Naive thymus-derived CD8-positive, alpha-beta T cell (primary cell): ENCODE results near the gene FMO2. TPM values are rescaled to one million over a fixed set of nuclear protein-coding genes. Genes with fewer than 3 reads are reported as not detected.

Source experiments
- ATAC-seq, 2 donors: fragments of 150-1000 bp; cut with Tn5 transposase in 1 of 2; sonication (Bioruptor Pico), chemical (Tn5 transposase) in 1 of 2; 1 replicate in 1 of 2; 2 replicates in 1 of 2; pipeline ENCODE4 v1.10.0; 2021; ENCODE audit warnings: mild to moderate bottlenecking in 2 of 2, moderate library complexity in 2 of 2
- POLR2A ChIA-PET: fragments of 350-600 bp; sonication (Branson Sonifier 250); formaldehyde crosslinking; loops from one replicate; lab custom pipeline; 2021; ENCODE audit warnings: antibody characterized with exemption; lab: Charles Lee
- DNase-seq, 10 donors: peaks; one replicate each; pipeline versions ENCODE4 v3.0.0 to v3.0.0-alpha.2; 2020 to 2022
- H3K27ac Mint-ChIP-seq, 10 donors: one replicate each; pipeline ENCODE4 v1.8.0; 2020 to 2022; ENCODE audit warnings: mild to moderate bottlenecking in 10 of 10, mixed read lengths in 10 of 10, moderate library complexity in 4 of 10, inconsistent platforms in 1 of 10
- H3K27me3 Mint-ChIP-seq, 5 donors: one replicate each; pipeline ENCODE4 v1.8.0; 2021 to 2022; ENCODE audit warnings: mixed read lengths in 5 of 5
- H3K36me3 Mint-ChIP-seq, 3 donors: one replicate each; pipeline ENCODE4 v1.8.0; 2020 to 2022; ENCODE audit warnings: mixed read lengths in 3 of 3, mild to moderate bottlenecking in 2 of 3, inconsistent platforms in 1 of 3
- H3K4me1 Mint-ChIP-seq, 4 donors: one replicate each; pipeline ENCODE4 v1.8.0; 2021 to 2022; ENCODE audit warnings: mixed read lengths in 4 of 4
- H3K4me3 Mint-ChIP-seq, 10 donors: one replicate each; pipeline ENCODE4 v1.8.0; 2020 to 2022; ENCODE audit warnings: mild to moderate bottlenecking in 10 of 10, mixed read lengths in 10 of 10, moderate library complexity in 6 of 10, inconsistent platforms in 1 of 10
- H3K9me3 Mint-ChIP-seq, 9 donors: one replicate each; pipeline ENCODE4 v1.8.0; 2020 to 2022; ENCODE audit warnings: mixed read lengths in 9 of 9, mild to moderate bottlenecking in 3 of 9, inconsistent platforms in 1 of 9, moderate library complexity in 1 of 9
- polyA plus RNA-seq, 3 donors: library from polyadenylated mRNA; unstranded; fragments of 300-500 nt; fragmentation: Illumina TruSeq; gene quantifications; one replicate each; pipeline ENCODE4 v1.2.3, GENCODE V29; 2021
- total RNA-seq, 8 experiments: library from RNA in 2 of 8; stranded (reverse) in 2 of 8; gene quantifications; one replicate each; pipeline ENCODE4 v1.2.3 and lab custom pipeline; 2021 to 2026

FMO2 gene
- total and polyA plus RNA-seq, 5 experiments from 2014 or later = not detected

DNA sequence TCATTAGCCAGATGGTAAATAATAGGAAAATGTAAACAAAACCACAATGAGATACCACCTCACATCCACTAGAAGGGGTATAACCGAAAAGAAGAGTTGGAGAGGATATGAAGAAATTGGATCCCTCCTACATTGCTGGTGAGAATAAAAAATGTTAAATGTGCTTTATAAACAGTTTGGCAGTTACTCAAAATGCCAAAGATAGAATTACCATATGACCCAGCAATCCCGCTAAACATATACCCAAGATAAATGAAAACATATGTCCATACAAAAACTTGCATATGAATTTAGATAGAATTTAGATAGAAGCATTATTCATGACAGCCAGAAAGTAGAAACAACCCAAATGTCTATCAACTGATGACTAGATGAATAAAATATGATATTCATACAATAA is 4.4 kb upstream of the FMO2 start:
- no peak for ATAC-seq
- DNase-seq = no peak
- H3K36me3 Mint-ChIP-seq = no peaks in the 10 kb centered on the region
- H3K4me3 Mint-ChIP-seq = no peak overlapping the region
- POLR2A ChIA-PET = no interaction called here
- H3K27me3 Mint-ChIP-seq = peaks cover 12 to 30% (median 14%) of the 10 kb centered on the region in 5 donors
- H3K9me3 Mint-ChIP-seq = no peaks in the 10 kb centered on the region
- H3K27ac Mint-ChIP-seq = no peak overlapping the region
- no peaks in the 10 kb centered on the region for H3K4me1 Mint-ChIP-seq

GRCh38 chr1:171188388-171189266 is 3.5 kb downstream of the FMO2 start:
- H3K9me3 Mint-ChIP-seq = no peaks in the 10 kb centered on the region
- no peak overlapping the region for H3K4me3 Mint-ChIP-seq
- peak in 1 of 2 donors; percentile 33 for ATAC-seq
- peak in 6 of 10 donors; percentile 1 to 25 (median 8) for DNase-seq
- H3K36me3 Mint-ChIP-seq = no peaks in the 10 kb centered on the region
- POLR2A ChIA-PET = no interaction called here
- no peaks in the 10 kb centered on the region for H3K4me1 Mint-ChIP-seq
- peaks cover 7 to 30% (median 12%) of the 10 kb centered on the region in 5 donors for H3K27me3 Mint-ChIP-seq
- no peak overlapping the region for H3K27ac Mint-ChIP-seq

- DNase-seq (no peak), ATAC-seq (no peak)
- H3K27me3 Mint-ChIP-seq = peaks cover 0 to 18% (median 8%) of the 10 kb centered on the region in 5 donors
- H3K4me1 Mint-ChIP-seq = no peaks in the 10 kb centered on the region
- POLR2A ChIA-PET = no interaction called here
- H3K4me3 Mint-ChIP-seq = no peak overlapping the region
- H3K27ac Mint-ChIP-seq = no peak overlapping the region
- no peaks in the 10 kb centered on the region for H3K36me3 Mint-ChIP-seq
- no peaks in the 10 kb centered on the region for H3K9me3 Mint-ChIP-seq
These were observed 6.9 kb downstream of the FMO2 start for GRCh38 chr1:171191992-171192391.

DNA sequence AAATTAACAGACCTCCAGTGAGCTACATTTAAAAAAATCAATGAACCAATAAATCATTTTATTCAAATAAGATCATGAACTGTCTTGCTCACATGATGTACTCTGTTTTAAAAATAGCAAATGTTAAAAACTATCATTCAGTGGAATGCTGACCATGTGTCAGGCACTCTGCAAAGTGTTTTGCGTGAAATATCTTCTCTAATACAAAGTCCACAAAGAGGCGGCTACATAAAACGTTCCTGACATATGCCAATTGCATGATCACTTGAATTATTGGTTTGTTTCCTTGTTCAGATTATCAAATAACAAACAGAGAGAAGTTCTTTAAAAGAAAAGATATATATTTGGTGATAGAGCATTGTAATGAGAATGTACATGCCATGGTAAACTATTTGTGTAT is 10.7 kb downstream of the FMO2 start:
- no peak for ATAC-seq
- Mint-ChIP-seq H3K9me3 (no peaks in the 10 kb centered on the region), H3K4me1 (no peaks in the 10 kb centered on the region), H3K36me3 (no peaks in the 10 kb centered on the region), H3K27me3 (peaks cover 0 to 7% (median 1%) of the 10 kb centered on the region in 5 donors), H3K27ac (no peak overlapping the region), H3K4me3 (no peak overlapping the region)
- POLR2A ChIA-PET = no interaction called here
- DNase-seq = no peak

DNA sequence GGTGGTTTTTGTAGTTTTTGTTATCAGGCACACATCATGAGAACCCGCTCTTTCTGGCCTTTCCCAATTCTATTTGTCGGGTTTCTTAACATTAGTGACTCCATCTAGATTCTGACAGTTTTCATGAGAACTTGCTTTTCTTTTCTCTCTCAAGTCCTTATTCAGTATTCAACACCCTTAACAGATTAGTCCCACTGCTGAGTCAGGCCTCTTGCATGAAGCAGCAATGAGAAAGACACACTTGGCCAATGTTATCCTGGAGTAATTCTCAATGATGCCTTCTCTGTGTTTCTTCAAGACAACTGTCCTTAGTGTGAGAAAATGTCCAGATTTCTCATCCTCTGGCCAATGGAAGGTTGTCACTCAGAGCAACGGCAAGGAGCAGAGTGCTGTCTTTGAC is 11.3 kb downstream of the FMO2 start:
- Mint-ChIP-seq H3K27ac (no peak overlapping the region), H3K9me3 (no peaks in the 10 kb centered on the region), H3K27me3 (peaks cover 0 to 7% (median 1%) of the 10 kb centered on the region in 5 donors), H3K4me3 (no peak overlapping the region), H3K4me1 (no peaks in the 10 kb centered on the region), H3K36me3 (no peaks in the 10 kb centered on the region)
- POLR2A ChIA-PET = no interaction called here
- DNase-seq (no peak), ATAC-seq (no peak)

DNA sequence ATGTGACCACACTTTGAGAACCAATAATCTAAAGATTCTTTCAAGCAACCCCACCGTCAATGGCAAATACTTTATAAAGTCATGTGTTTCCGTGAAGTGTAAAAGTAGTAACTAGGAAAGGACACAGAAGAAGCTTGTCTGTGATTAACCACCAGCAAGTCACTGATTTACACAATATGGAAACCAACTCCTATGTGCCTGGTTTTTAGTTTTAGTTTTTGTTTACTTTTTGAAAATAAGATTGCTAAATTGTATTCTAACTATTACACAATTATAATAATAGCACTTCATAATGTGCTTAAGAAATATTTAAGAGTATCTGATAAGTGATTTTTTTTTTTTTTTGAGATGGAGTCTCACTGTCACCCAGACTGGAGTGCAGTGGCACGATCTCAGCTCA is 13.0 kb downstream of the FMO2 start:
- no peaks in the 10 kb centered on the region for H3K36me3 Mint-ChIP-seq
- H3K27me3 Mint-ChIP-seq = peaks cover 0 to 10% (median 1%) of the 10 kb centered on the region in 5 donors
- H3K27ac Mint-ChIP-seq = no peak overlapping the region
- no peak overlapping the region for H3K4me3 Mint-ChIP-seq
- DNase-seq (no peak), ATAC-seq (no peak)
- POLR2A ChIA-PET = no interaction called here
- H3K4me1 Mint-ChIP-seq = no peaks in the 10 kb centered on the region
- H3K9me3 Mint-ChIP-seq = no peaks in the 10 kb centered on the region

GRCh38 chr1:171204296-171204695 is 19.2 kb downstream of the FMO2 start:
- Mint-ChIP-seq H3K27ac (no peak overlapping the region), H3K36me3 (no peaks in the 10 kb centered on the region), H3K9me3 (no peaks in the 10 kb centered on the region), H3K27me3 (peaks cover 5 to 39% (median 7%) of the 10 kb centered on the region in 5 donors), H3K4me1 (no peaks in the 10 kb centered on the region), H3K4me3 (no peak overlapping the region)
- DNase-seq = no peak
- ATAC-seq = no peak
- POLR2A ChIA-PET = no interaction called here

- ATAC-seq (no peak), DNase-seq (no peak)
- peaks cover 5 to 39% (median 7%) of the 10 kb centered on the region in 5 donors for H3K27me3 Mint-ChIP-seq
These were observed 21.3 kb downstream of the FMO2 start for GRCh38 chr1:171206204-171206977.

DNA sequence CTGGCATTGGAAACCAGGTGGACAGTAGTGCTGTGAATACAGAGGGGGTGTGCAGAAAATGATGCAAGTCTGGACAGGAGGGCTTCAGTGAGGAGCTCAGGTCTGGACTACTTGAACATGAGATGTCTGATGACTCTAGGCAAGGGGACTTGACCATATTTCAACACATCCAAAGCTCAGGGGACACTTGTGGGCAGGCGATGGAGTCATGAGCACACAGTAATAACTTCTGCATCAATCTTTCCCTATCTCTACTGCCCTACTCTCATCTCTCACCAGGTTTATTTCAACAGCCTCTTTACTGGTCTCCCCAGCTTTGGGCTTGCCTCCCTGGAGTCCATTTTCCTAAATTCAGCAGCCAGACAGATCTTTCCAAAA is 21.9 kb downstream of the FMO2 start:
- no peaks in the 10 kb centered on the region for H3K9me3 Mint-ChIP-seq
- ATAC-seq (no peak), DNase-seq (no peak)
- no peak overlapping the region for H3K27ac Mint-ChIP-seq
- H3K36me3 Mint-ChIP-seq = no peaks in the 10 kb centered on the region
- H3K27me3 Mint-ChIP-seq = peaks cover 5 to 39% (median 7%) of the 10 kb centered on the region in 5 donors
- no peak overlapping the region for H3K4me3 Mint-ChIP-seq
- no peaks in the 10 kb centered on the region for H3K4me1 Mint-ChIP-seq
- POLR2A ChIA-PET = no interaction called here

More at GRCh38 chr1:171206204-171206977, 21.3 kb downstream of the FMO2 start:
- Mint-ChIP-seq H3K4me3 (no peak overlapping the region), H3K36me3 (no peaks in the 10 kb centered on the region), H3K27ac (no peak overlapping the region), H3K9me3 (no peaks in the 10 kb centered on the region), H3K4me1 (no peaks in the 10 kb centered on the region)
- POLR2A ChIA-PET = no interaction called here

DNA sequence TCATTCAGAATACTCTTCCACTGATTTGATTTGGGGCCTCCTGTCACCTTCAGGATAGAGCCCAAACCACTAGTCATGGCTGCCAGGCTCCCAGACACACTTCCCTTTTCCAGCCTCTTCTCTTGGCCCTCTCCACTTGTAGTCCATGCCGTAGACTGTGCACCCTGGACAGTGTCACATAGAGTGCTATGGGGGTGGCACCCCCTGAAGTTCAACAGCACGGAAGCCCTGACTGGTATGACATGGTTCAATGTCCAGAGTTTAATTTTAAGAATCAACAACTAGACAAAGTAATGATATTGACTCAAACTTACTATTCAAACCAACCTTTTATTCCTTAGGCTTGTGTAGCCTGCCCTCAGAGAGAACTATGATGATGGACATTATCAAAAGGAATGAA is 22.3 kb downstream of the FMO2 start:
- H3K27ac Mint-ChIP-seq = no peak overlapping the region
- no peaks in the 10 kb centered on the region for H3K9me3 Mint-ChIP-seq
- ATAC-seq (no peak), DNase-seq (no peak)
- no peak overlapping the region for H3K4me3 Mint-ChIP-seq
- no peaks in the 10 kb centered on the region for H3K36me3 Mint-ChIP-seq
- H3K27me3 Mint-ChIP-seq = peaks cover 5 to 38% (median 7%) of the 10 kb centered on the region in 5 donors
- no peaks in the 10 kb centered on the region for H3K4me1 Mint-ChIP-seq
- POLR2A ChIA-PET = no interaction called here

- H3K4me3 Mint-ChIP-seq = no peak overlapping the region
- H3K4me1 Mint-ChIP-seq = peaks cover 0 to 5% (median 0%) of the 10 kb centered on the region in 4 donors
- H3K36me3 Mint-ChIP-seq = no peaks in the 10 kb centered on the region
- no peaks in the 10 kb centered on the region for H3K9me3 Mint-ChIP-seq
- ATAC-seq (no peak), DNase-seq (no peak)
- POLR2A ChIA-PET = no interaction called here
- no peak overlapping the region for H3K27ac Mint-ChIP-seq
- H3K27me3 Mint-ChIP-seq = peaks cover 3 to 30% (median 7%) of the 10 kb centered on the region in 5 donors
These were observed 25.3 kb downstream of the FMO2 start for GRCh38 chr1:171210355-171210754.

DNA sequence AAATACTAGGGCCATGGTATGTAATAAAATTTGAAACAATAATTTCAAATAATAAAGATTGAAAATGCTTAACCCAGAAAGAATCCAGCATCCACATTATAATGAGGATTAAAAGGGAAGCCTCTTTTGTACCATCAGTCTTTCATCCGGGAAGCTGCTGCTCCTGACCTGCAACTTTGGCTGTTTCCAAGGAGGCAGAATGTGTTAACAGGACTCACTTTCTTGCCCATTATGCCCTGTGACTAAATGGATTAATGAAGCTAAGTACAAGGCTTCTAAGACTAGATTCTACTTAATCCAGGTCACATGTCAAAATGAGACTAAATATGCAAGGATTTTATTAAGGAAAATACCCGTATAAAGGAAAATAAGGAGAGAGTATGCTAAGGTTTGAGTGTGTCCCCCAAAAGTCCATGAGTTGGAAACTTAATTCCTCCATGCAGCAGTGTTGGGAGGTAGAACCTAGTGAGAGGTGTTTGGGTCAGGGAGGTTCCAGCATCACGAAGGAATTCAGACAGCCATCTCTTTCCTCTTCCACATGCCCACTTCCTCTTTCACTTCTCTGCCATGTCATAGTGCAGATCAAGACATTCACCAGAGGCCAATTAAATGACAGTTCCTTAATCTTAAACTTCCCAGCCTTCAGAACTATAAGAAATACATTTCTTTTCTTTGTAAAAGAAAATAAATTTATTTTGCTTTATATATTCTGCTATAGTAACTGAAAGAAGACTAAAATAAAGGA is 27.7 kb downstream of the FMO2 start:
- POLR2A ChIA-PET = no interaction called here
- peaks cover 0 to under 1% (median 0%) of the 10 kb centered on the region in 9 donors for H3K9me3 Mint-ChIP-seq
- H3K27ac Mint-ChIP-seq = no peak overlapping the region
- no peak for DNase-seq
- peaks cover 0 to 5% (median 0%) of the 10 kb centered on the region in 4 donors for H3K4me1 Mint-ChIP-seq
- H3K4me3 Mint-ChIP-seq = no peak overlapping the region
- no peak for ATAC-seq
- H3K27me3 Mint-ChIP-seq = peaks cover 0 to 8% (median 3%) of the 10 kb centered on the region in 5 donors
- H3K36me3 Mint-ChIP-seq = peaks cover 0 to 3% (median 0%) of the 10 kb centered on the region in 3 donors
